Measurements from ENCODE around the gene RNU6-7. TPM values are rescaled to one million over a fixed set of nuclear protein-coding genes. Genes with fewer than 3 reads are reported as not detected.

RNU6-7 gene
- total and polyA plus RNA-seq, 2 of the 13 experiments (the other 11 are each of a cell fraction or from before 2014, with no cell fraction given) = under 0.01 TPM; not detected in 1

DNA sequence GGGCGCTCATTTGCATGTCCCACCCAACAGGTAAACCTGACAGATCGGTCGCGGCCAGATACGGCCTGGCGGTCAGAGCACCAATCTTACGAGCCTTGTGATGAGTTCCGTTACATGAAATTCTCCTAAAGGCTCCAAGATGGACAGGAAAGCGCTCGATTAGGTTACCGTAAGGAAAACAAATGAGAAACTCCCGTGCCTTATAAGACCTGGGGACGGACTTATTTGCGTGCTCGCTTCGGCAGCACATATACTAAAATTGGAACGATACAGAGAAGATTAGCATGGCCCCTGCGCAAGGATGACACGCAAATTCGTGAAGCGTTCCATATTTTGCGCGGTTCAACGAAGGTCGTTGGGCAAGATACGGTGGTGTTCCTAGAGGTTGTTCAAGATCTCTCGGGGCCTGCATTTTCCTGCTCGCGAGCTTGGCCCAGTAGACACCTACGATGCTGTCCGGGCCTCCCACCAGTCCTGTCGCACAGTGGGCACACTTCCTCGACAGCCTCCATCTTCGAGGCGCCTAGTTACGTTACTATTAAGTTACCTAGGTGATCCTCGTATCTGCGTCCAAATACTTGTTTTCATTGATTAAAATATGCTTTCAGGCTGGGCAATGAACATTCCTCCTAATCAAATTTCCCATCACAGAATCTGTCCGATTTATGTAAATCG, at the start of gene RNU6-7 (continued):
- TF ChIP-seq ZNF7 (CRISPR knock-in tag; IDR thresholded peaks at IDR 0.05) (0 out of 2 replicates have a peak, but pooled peaks have one; percentile 10), SAP130 (CRISPR knock-in tag; IDR thresholded peaks at IDR 0.05; ENCODE audit: low read depth) (no peak), CEBPG (CRISPR knock-in tag; IDR thresholded peaks at IDR 0.05) (peak; percentile 54), ZBTB21 (CRISPR knock-in tag; IDR thresholded peaks at IDR 0.05) (peak; percentile 29; the same call in 1 of the 2 replicates), SUZ12 (IDR thresholded peaks at IDR 0.05; ENCODE audit: low read depth, low read length) (no peak), ZNF577 (CRISPR knock-in tag; IDR thresholded peaks at IDR 0.05; ENCODE audit: borderline replicate concordance, low read depth) (peak; percentile 59; the same call in 1 of the 2 replicates), ZNF883 (CRISPR knock-in tag; IDR thresholded peaks at IDR 0.05; ENCODE audit: not compliant biosample characterization) (peak; percentile 5)
- TF ChIP-seq, protein P1, sequence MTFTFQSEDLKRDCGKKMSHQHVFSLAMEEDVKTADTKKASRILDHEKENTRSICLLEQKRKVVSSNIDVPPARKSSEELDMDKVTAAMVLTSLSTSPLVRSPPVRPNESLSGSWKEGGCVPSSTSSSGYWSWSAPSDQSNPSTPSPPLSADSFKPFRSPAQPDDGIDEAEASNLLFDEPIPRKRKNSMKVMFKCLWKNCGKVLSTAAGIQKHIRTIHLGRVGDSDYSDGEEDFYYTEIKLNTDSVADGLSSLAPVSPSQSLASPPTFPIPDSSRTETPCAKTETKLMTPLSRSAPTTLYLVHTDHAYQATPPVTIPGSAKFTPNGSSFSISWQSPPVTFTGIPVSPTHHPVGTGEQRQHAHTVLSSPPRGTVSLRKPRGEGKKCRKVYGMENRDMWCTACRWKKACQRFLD (CRISPR knock-in tag; IDR thresholded peaks at IDR 0.05; ENCODE audit: borderline replicate concordance) = no peak
- TF ChIP-seq, protein P2, sequence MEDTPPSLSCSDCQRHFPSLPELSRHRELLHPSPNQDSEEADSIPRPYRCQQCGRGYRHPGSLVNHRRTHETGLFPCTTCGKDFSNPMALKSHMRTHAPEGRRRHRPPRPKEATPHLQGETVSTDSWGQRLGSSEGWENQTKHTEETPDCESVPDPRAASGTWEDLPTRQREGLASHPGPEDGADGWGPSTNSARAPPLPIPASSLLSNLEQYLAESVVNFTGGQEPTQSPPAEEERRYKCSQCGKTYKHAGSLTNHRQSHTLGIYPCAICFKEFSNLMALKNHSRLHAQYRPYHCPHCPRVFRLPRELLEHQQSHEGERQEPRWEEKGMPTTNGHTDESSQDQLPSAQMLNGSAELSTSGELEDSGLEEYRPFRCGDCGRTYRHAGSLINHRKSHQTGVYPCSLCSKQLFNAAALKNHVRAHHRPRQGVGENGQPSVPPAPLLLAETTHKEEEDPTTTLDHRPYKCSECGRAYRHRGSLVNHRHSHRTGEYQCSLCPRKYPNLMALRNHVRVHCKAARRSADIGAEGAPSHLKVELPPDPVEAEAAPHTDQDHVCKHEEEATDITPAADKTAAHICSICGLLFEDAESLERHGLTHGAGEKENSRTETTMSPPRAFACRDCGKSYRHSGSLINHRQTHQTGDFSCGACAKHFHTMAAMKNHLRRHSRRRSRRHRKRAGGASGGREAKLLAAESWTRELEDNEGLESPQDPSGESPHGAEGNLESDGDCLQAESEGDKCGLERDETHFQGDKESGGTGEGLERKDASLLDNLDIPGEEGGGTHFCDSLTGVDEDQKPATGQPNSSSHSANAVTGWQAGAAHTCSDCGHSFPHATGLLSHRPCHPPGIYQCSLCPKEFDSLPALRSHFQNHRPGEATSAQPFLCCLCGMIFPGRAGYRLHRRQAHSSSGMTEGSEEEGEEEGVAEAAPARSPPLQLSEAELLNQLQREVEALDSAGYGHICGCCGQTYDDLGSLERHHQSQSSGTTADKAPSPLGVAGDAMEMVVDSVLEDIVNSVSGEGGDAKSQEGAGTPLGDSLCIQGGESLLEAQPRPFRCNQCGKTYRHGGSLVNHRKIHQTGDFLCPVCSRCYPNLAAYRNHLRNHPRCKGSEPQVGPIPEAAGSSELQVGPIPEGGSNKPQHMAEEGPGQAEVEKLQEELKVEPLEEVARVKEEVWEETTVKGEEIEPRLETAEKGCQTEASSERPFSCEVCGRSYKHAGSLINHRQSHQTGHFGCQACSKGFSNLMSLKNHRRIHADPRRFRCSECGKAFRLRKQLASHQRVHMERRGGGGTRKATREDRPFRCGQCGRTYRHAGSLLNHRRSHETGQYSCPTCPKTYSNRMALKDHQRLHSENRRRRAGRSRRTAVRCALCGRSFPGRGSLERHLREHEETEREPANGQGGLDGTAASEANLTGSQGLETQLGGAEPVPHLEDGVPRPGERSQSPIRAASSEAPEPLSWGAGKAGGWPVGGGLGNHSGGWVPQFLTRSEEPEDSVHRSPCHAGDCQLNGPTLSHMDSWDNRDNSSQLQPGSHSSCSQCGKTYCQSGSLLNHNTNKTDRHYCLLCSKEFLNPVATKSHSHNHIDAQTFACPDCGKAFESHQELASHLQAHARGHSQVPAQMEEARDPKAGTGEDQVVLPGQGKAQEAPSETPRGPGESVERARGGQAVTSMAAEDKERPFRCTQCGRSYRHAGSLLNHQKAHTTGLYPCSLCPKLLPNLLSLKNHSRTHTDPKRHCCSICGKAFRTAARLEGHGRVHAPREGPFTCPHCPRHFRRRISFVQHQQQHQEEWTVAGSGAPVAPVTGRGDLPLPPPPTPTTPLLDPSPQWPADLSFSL (CRISPR knock-in tag; IDR thresholded peaks at IDR 0.05) = no peak
- TF ChIP-seq, protein P3, sequence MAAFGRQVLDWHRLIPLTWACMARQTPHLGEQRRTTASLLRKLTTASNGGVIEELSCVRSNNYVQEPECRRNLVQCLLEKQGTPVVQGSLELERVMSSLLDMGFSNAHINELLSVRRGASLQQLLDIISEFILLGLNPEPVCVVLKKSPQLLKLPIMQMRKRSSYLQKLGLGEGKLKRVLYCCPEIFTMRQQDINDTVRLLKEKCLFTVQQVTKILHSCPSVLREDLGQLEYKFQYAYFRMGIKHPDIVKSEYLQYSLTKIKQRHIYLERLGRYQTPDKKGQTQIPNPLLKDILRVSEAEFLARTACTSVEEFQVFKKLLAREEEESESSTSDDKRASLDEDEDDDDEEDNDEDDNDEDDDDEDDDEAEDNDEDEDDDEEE (CRISPR knock-in tag; IDR thresholded peaks at IDR 0.05) = no peak
- TF ChIP-seq, protein P4, sequence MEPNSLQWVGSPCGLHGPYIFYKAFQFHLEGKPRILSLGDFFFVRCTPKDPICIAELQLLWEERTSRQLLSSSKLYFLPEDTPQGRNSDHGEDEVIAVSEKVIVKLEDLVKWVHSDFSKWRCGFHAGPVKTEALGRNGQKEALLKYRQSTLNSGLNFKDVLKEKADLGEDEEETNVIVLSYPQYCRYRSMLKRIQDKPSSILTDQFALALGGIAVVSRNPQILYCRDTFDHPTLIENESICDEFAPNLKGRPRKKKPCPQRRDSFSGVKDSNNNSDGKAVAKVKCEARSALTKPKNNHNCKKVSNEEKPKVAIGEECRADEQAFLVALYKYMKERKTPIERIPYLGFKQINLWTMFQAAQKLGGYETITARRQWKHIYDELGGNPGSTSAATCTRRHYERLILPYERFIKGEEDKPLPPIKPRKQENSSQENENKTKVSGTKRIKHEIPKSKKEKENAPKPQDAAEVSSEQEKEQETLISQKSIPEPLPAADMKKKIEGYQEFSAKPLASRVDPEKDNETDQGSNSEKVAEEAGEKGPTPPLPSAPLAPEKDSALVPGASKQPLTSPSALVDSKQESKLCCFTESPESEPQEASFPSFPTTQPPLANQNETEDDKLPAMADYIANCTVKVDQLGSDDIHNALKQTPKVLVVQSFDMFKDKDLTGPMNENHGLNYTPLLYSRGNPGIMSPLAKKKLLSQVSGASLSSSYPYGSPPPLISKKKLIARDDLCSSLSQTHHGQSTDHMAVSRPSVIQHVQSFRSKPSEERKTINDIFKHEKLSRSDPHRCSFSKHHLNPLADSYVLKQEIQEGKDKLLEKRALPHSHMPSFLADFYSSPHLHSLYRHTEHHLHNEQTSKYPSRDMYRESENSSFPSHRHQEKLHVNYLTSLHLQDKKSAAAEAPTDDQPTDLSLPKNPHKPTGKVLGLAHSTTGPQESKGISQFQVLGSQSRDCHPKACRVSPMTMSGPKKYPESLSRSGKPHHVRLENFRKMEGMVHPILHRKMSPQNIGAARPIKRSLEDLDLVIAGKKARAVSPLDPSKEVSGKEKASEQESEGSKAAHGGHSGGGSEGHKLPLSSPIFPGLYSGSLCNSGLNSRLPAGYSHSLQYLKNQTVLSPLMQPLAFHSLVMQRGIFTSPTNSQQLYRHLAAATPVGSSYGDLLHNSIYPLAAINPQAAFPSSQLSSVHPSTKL (CRISPR knock-in tag; IDR thresholded peaks at IDR 0.05) = peak; percentile 5
